ENCODE data around the gene NME7.
"Not testable (repeated sequence)": the region's sequence is repeated elsewhere in the genome, so short reads cannot be mapped to it uniquely, and the experiment has no call there.

NME7 gene

GRCh38 chr1:169149555-169150286 is 217.9 kb downstream of the NME7 start:
- DNase-seq, result no peak

DNA sequence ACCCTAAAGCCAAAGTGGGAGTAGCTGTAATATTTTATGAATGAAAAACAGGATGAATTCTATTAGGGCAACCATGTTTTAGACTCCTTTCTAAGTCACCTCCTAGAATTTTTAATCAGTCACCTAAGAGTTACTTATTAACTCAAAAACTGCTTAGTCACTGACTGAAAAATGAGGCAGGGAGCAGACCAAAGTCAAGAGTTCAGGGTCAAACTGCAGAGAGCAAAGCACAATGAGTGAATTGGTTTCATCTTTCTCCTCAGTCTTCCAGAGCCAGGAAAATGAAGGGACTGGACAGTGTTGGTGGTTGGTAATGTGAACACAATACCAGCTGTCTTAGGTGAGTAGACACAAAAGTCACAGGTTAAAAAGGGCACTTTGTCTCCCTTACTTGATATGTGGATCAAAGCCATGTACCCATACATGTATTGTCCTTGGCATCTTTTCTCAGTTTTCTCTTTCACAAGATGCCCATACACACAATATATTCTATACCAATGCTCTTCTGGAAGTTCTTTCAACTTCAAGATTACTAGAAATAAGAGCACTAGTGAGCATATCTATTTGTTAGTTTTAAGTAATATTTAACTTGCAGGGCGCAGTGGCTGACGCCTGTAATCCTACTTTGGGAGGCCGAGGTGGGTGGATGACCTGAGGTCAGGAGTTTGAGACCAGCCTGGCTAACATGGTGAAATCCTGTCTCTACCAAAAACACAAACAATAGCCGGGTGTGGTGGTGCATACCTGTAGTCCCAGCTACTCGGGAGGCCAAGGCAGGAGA is 218.9 kb downstream of the NME7 start:
- DNase-seq, result no peak

DNA sequence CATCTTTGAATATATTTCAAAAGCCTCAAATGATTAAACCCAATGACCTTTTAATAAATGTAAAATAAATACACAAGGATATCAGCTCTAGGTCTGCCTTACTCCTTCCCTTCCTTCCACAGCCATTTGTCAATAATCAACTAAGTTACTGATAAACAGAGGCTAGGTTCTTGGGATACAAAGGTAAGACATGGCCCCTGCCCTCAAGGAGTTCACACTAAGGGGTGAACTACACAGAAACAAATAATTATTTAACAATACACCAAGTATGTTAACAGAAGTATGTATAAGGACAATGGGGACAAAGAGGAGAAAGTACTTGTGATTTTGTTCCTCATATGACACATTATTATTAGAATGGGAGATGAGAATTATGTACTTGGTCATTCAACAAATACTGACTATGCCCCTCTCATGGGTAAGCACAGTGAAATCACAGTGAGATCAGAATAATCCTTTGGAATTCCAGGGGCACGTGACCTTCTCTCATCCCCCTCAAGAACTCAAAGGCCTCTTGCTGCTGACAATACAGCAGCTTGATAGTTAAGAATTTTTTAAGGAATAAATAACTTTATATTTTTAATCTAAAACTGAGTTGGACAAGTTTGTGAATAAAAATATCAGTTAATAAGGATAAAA is 220.9 kb downstream of the NME7 start:
- no peak for DNase-seq

DNA sequence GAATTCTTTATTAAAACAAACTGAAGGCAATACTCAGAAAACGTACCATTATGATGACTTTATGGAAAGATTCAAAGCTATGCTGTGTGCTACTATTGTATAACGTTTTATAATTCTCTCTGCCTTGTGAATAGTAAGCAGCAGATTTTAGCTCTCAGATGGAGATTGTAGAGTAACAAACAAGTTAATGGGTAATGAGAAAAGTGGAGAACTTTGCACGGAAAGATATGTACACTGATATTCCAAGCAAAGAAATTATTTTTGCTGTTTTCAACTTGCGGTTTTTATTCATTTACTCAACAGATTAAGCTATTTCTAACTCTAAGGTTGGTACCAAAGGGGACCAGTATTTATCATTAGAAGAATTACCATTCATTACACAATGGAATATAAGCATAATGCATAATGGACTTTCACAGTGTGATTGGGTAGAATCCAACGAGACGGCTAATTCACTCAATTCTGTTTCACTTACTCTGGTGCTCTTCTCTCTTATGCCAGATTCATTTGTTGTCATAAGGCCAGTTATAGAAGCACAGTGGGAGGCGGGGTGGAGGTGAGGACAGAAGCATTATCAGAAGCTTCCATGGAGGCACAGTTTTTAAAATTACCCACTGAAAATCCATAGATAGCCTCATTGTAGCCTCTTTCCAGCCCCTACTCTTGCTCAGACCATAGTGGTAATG is 222.5 kb downstream of the NME7 start:
- no peak for DNase-seq

GRCh38 chr1:169143984-169144383 is 223.6 kb downstream of the NME7 start:
- no peak for DNase-seq

GRCh38 chr1:169143346-169143745 is 224.3 kb downstream of the NME7 start:
- DNase-seq, result no peak

DNA sequence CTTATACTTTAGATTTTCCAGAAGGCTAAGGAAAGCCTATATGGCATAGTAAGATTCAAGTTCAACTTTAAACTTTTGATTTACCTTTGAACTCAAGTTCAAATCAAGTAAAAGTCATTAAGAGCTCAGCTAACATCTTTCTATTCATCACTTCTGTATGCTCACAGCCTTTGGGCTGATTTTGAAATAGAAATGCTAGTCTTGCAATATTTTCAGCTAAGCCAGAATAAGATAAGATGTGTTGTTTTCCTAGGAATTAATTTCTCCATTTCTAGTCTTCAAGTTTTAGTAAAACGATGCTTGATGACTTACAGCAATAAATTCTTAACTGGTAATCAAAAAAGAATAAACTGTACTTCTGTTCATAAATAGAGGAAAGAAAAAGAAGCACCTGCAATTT is 225.5 kb downstream of the NME7 start:
- no peak for DNase-seq

DNA sequence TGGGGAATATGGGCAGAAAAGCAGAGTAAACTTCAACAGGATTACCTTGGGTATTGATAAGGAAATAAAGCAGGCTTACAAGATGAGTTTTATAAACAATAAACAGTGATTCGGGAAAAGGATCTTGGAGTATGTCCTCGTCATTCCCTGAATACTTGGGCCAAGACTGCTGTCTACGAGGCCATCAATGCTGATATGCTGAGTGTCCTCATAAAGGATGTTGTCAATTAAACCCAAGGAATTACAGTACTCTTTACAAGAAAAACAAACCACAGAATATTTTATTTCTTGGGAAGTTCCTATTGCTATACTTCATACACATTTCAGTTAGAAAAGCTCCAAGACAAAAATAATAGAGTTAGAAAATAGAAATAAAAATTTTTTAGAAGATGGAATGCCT is 226.2 kb downstream of the NME7 start:
- no peak for DNase-seq

GRCh38 chr1:169138866-169139670 is 228.5 kb downstream of the NME7 start:
- no peak for DNase-seq

- no peak for DNase-seq
Measured at GRCh38 chr1:169137357-169137756, 230.2 kb downstream of the NME7 start.

GRCh38 chr1:169133801-169134502 is 233.6 kb downstream of the NME7 start:
- no peak for DNase-seq

GRCh38 chr1:169133228-169133576 is 234.4 kb downstream of the NME7 start:
- no peak for DNase-seq

GRCh38 chr1:169132512-169133227 is 234.9 kb downstream of the NME7 start:
- DNase-seq, result no peak

DNA sequence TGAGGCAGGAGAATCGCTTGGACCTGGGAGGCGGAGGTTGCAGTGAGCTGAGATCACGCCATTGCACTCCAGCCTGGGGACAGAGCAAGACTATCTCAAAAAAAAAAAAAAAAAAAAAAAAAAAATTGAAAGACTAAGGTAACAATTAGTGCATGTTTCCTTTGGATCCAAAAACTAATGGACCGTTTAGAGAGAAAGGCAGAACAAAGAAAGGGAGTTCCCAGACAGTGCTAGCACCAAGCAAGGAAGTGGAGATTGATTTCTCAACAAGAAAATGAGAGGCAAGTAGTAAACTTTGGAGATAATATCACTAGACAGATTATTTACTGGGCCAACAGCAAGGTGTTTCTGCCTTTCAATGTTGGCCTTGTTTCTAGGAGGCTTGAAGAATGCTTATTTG is 236.9 kb downstream of the NME7 start:
- DNase-seq, result no peak

DNA sequence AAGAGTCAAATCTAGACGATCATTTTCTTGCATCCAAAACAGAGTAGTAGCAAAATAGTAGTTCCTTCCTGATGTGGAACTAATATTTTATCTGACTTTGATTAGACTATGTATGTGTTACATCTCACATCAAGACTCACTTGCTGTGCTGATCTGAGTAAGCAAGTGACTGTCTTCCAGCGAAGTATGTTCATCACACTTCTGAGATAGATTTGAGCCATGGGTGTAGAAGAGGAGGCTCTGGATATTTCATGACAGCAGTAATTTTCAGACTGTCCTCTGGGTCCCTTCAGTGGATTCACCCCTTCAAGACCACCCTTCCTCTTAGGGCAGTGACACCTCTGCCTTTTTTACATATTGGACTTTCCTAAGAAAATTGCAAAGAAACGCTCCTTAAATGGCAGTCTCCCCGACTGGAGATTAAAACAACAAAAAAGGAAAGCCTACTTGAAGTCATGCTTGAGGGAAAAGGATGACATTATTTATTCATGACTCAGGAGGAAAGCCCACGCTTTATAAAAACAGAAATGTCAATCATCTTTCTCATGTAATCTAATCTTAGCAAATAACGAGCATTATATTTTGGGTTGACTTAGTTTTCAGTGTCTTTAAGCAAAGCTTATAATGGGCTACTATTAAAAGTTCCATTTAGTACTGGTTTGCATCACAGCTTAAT is 238.3 kb downstream of the NME7 start:
- no peak for DNase-seq

- no peak for DNase-seq
Measured at GRCh38 chr1:169128562-169128961, 239.0 kb downstream of the NME7 start.

GRCh38 chr1:169127305-169127704 is 240.3 kb downstream of the NME7 start:
- no peak for DNase-seq

GRCh38 chr1:169126335-169126734 is 241.3 kb downstream of the NME7 start:
- no peak for DNase-seq

- not testable (repeated sequence) for DNase-seq
Measured at GRCh38 chr1:169125597-169125996, 242.0 kb downstream of the NME7 start.

- no peak for DNase-seq
Measured at GRCh38 chr1:169124459-169124858, 243.1 kb downstream of the NME7 start.

- no peak for DNase-seq
Measured at GRCh38 chr1:169122976-169123375, 244.6 kb downstream of the NME7 start.

Measured in CD4-positive, alpha-beta T cell treated with Interleukin-6 for 4 hours (primary cell).